22Rv1 (cell line): ENCODE measurements around the gene GPR157.

ENCODE experiments used
- CTCF ChIP-seq: fragments of 450-650 bp; IDR thresholded peaks from 2 replicates; pipeline ENCODE4 v1.5.1; 2017; ENCODE audit warnings: mild to moderate bottlenecking
- ZFX ChIP-seq: fragments of 450-650 bp; IDR thresholded peaks from 2 replicates; pipeline ENCODE4 v1.6.1; 2017; ENCODE audit warnings: antibody characterized with exemption, borderline replicate concordance

DNA sequence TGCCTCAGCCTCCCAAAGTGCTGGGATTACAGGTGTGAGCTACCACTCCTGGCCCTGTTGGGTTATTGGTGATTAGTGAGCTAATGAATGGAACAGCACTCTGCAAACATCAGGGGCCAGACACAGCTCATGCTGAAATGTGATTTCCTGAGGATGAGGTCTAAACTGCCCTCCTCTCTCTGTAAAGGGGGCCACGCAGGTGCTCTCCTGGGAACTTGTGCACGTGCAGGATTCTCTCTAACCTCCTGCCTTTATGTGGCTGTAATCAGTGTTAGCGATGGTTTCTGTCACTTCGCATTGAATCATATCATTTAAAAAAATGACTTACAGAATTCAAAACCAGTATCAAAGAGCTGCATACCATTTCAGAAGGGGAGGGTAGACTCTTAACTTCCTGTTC lies 3.6 kb downstream of the GPR157 start:
- TF ChIP-seq CTCF, result no peak
- TF ChIP-seq ZFX, result no peak
